Measurements from ENCODE around the gene KLHL7.

- TF ChIP-seq CTCF (IDR thresholded peaks at IDR 0.05 in 2 of 3, conservative IDR thresholded peaks at IDR 0.05 in 1 of 3; ENCODE audit: borderline replicate concordance in 1 of 3, insufficient read depth in 1 of 3, low read depth in 2 of 3, low read length in 2 of 3) (no peak), POLR2AphosphoS5 (IDR thresholded peaks at IDR 0.05; ENCODE audit: low read depth, low read length) (no peak), EGR1 (IDR thresholded peaks at IDR 0.05; ENCODE audit: low read depth) (no peak), MAX (IDR thresholded peaks at IDR 0.05) (no peak), REST (IDR thresholded peaks at IDR 0.05; ENCODE audit: low read depth) (no peak), SP1 (IDR thresholded peaks at IDR 0.05; ENCODE audit: low read depth) (no peak), ZNF274 (IDR thresholded peaks at IDR 0.05; ENCODE audit: low read depth, low read length) (no peak), POLR2A (IDR thresholded peaks at IDR 0.05; ENCODE audit: borderline replicate concordance, extremely low read depth, insufficient read depth, insufficient read length) (no peak), EZH2 (IDR thresholded peaks at IDR 0.05) (no peak), ELF1 (IDR thresholded peaks at IDR 0.05; ENCODE audit: borderline replicate concordance, low read depth) (no peak), SRF (IDR thresholded peaks at IDR 0.05; ENCODE audit: low read depth) (no peak), FOSL1 (IDR thresholded peaks at IDR 0.05; ENCODE audit: low read depth) (no peak), RAD21 (IDR thresholded peaks at IDR 0.05; ENCODE audit: low read depth) (no peak), CEBPB (IDR thresholded peaks at IDR 0.05; ENCODE audit: low read depth) (no peak)
Measured at GRCh38 chr7:23207021-23207420, 101.4 kb downstream of the KLHL7 start.

Measured in HCT116 (cell line).